ENCODE results near the gene ZNF385C.

GRCh38 chr17:42060231-42060630 is 38.0 kb downstream of the ZNF385C start:
- TF ChIP-seq CTCF (IDR thresholded peaks at IDR 0.05; ENCODE audit: borderline replicate concordance, extremely low read depth, low read length, poor library complexity, severe bottlenecking) (no peak), EZH2 (IDR thresholded peaks at IDR 0.05; ENCODE audit: borderline replicate concordance, low read depth, low read length, severe bottlenecking) (no peak)
